ENCODE measurements around the gene BCL2L1.
"Not testable (repeated sequence)": the region's sequence is repeated elsewhere in the genome, so short reads cannot be mapped to it uniquely, and the experiment has no call there.

The BCL2L1 gene

DNA sequence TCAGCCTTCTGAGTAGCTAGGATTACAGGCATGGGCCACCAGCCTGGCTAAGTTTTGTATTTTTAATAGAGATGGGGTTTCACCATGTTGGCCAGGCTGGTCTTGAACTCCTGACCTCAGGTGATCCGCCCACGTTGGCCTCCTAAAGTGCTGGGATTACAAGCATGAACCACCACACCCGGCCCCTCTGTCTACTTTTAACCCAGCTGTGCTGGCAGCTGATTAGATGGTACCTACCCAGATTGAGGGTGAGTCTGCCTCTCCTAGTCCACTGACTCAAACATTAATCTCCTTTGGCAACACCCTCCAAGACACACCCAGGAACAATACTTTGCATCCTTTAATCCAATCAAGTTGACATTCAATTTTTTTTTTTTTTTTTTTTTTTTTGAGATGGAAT lies 74.6 kb downstream of the BCL2L1 start:
- not testable (repeated sequence) for DNase-seq (ENCODE audit: low read depth, low spot score)

- no peak for DNase-seq (ENCODE audit: low read depth, low spot score)
Measured at GRCh38 chr20:31644701-31645100, 78.0 kb downstream of the BCL2L1 start.

DNA sequence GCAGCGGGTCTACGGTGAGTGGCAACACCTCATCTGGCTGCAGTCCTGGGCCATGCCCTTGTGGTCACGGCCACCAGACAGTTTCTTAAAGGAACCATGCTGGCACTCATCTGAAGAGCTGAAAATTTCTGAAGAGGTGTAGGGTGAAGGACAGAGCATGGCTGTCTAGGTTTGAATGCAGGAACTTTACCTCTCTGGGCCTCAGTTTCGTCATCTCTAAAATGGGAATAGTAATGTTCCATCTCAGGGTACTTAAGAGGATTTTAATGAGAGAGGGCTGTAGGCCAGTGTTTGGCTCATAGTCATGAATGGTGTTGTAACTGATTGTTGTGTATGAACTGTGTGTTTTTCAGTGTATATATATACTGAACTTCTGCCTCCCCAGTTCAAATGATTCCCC lies 79.1 kb downstream of the BCL2L1 start:
- DNase-seq (ENCODE audit: low read depth, low spot score) = no peak

GRCh38 chr20:31642837-31643236 lies 79.8 kb downstream of the BCL2L1 start:
- no peak for DNase-seq (ENCODE audit: low read depth, low spot score)

DNA sequence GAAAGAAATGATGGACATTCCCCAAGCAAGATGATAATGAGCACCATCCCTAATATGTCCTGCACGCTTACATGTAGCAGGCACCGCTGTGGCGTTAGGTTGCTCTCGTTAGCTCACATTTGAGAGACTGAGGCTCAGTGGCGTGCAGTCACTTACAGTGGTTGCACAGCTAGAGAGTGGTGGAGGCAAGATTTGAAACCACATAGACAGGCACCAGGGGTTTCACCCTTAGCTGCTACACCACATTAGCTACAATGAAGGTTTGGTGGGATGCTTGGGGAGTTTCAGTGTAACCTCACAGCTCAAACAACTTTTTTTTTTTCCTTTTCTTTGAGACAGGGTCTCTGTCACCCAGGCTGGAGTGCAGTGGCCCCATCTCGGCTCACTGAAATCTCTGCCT lies 81.3 kb downstream of the BCL2L1 start:
- no peak for DNase-seq (ENCODE audit: low read depth, low spot score)

GRCh38 chr20:31640259-31640658 lies 82.4 kb downstream of the BCL2L1 start:
- no peak for DNase-seq (ENCODE audit: low read depth, low spot score)

GRCh38 chr20:31638816-31639215 lies 83.9 kb downstream of the BCL2L1 start:
- DNase-seq (ENCODE audit: low read depth, low spot score) = no peak

- DNase-seq (ENCODE audit: low read depth, low spot score) = no peak
Measured at GRCh38 chr20:31638317-31638716, 84.4 kb downstream of the BCL2L1 start.

GRCh38 chr20:31637660-31638059 lies 85.0 kb downstream of the BCL2L1 start, which contains the start of gene COX4I2:
COX4I2 (plus strand) TSS chr20:31637912; CDS start chr20:31639018, 1,106 bp downstream.
- no peak for DNase-seq (ENCODE audit: low read depth, low spot score)

DNA sequence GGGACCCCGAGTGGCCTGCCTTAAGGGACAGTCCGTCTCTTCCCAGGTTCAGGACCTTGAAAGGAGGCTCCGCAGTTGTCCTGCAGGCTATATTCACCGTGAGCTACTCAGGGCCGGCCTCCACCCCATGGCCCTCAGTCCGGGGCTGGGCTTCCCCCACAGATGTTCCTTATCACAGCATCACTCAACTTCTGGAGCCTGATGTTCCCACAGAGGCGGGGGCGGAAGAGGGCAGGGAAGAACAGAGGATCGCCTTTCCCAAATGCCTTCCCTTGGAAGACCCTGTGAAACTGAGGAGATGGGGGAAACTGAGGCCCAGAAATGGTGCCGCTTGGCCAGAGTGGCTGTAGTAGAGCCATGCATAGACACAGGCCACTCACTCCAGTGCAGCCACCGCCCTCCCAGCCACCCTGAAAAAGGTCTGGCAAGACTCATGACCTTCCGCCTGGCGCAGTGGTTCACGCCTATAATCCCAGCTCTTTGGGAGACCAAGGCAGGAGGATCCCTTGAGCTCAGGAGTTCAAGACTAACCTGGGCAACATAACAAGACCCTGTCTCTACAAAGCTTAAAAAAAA lies 89.2 kb downstream of the BCL2L1 start:
- DNase-seq (ENCODE audit: low read depth, low spot score) = no peak

DNA sequence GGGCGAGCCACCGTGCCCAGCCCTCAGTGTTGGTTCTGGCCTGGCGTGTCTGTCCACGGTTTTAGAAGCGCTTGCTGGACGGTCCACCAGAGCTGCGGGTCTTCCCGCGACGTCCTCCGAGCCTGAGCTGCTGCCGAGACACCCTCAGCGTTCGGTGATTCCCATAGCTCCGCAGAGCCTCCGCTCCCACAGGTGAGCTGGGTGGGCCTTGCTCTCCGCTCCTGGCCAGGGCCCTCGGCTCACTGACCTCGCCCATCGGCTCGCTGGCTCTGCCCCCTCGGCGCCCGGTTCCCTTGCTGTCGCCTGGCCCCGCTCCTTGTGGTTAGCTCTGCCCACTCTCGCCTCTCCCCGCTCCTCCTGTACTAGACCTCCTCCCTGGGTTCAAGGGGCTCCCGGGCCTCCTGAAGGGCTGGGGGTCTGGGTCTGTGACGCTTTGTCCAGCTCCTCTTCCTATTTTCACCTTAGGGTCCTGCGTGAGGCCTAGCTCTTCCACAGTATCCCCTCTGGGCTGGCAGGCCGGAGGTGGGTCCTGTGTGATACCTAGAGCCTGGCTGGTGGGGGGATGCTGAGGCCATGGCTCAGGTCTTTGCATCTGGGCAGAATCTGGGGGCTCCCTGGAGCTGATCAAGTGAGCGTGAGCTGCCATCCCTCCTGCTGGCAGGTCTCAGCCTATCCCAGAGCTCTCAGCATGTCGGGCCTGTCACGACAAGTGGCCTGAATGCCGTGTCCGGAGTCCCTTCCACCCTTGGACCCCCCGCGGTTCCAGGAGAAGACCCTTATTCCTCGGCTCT lies 89.9 kb downstream of the BCL2L1 start:
- no peak for DNase-seq (ENCODE audit: low read depth, low spot score)

- DNase-seq (ENCODE audit: low read depth, low spot score) = no peak
Measured at GRCh38 chr20:31630187-31630790, 92.4 kb downstream of the BCL2L1 start.

- not testable (repeated sequence) for DNase-seq (ENCODE audit: low read depth, low spot score)
Measured at GRCh38 chr20:31628057-31628456, 94.6 kb downstream of the BCL2L1 start.

DNA sequence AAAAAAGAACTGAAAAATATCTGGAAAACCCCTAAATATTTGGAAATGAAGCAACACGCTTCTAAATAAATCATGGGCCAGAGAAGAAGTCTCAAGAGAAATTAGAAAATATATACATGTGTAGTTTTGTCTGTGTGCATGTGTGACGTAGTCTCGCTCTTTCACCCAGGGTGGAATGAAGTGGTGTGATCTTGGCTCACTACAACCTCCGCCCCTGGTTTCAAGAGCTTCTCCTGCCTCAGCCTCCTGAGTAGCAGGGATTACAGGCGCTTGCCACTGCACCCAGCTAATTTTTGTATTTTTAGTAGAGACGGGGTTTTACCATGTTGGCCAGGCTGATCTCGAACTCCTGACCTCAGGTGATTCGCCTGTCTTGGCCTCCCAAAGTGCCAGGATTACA lies 96.1 kb downstream of the BCL2L1 start:
- not testable (repeated sequence) for DNase-seq (ENCODE audit: low read depth, low spot score)

- DNase-seq (ENCODE audit: low read depth, low spot score) = not testable (repeated sequence)
Measured at GRCh38 chr20:31623123-31623505, 99.6 kb downstream of the BCL2L1 start.

GRCh38 chr20:31620246-31620645 lies 102.4 kb downstream of the BCL2L1 start:
- no peak for DNase-seq (ENCODE audit: low read depth, low spot score)

DNA sequence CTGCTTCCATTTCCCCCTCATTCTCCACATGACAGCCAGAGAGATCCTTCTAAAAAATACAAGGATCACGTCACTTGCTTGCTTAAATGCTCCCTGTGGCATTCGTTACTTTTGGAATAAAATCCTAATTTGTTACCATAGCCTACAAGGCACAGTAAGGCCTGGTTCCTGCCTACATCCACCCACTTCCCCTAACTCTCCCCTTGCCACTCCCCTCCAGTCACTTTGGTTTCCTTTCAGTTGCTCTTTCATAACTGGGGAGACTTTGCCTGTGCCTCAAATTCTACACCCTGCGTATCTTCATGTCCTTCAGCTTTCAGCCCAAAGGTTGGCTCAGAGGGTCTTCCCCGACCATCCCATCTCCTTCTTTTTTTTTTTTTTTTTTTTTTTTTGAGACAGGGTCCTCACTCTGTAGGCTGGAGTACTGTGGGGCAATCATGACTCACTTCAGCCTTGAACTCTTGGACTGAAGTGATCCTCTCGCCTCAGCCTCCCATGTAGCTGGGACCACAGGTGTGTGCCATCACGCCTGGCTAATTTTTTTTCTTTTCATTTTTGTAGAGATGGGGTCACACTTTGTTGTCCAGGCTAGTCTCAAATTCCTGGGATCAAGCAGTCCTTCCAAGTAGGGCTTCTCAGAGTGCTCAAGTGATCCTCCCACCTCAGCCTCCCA lies 105.1 kb downstream of the BCL2L1 start:
- no peak for DNase-seq (ENCODE audit: low read depth, low spot score)

DNA sequence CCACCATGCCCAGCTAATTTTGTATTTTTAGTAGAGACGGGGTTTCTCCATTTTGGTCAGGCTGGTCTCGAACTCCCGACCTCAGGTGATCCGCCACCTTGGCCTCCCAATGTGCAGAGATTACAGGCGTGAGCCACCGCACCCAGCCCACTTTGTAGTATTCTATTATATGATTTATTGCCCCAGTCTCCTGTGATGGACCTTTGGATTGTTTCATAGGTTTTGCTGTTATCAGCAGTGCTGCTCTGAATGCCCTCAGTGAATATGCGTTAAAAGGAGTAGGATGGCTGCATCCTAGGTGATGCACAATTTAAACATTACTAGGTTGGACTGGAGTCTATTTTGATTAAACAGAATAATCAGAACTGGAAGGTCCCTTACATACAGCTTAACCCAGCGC lies 107.3 kb downstream of the BCL2L1 start:
- no peak for DNase-seq (ENCODE audit: low read depth, low spot score)

All from brain pericyte (primary cell).